Right lobe of liver (tissue), 4 donors: ENCODE results near the gene GNG11.
"Not testable (repeated sequence)": the region's sequence is repeated elsewhere in the genome, so short reads cannot be mapped to it uniquely, and the experiment has no call there.

Source experiments
- CTCF ChIP-seq, 4 donors: fragments of 200-600 bp in 3 of 4; fragments of 450-650 bp in 1 of 4; IDR thresholded peaks; one replicate each; pipeline versions ENCODE4 v1.5.1 to v1.8.0; 2016 to 2022; ENCODE audit warnings: antibody characterized with exemption in 4 of 4, mild to moderate bottlenecking in 2 of 4
- POLR2A ChIP-seq: fragments of 450-650 bp; IDR thresholded peaks from one replicate; pipeline ENCODE4 v1.6.1; 2017; ENCODE audit warnings: antibody characterized with exemption, mild to moderate bottlenecking
- donor health status: DM: no; HTN: no; CAD: no.
- donor health status: DM: no; HTN: no; CAD: no.
- donor health status: DM: no; HTN: yes; CAD: no.

DNA sequence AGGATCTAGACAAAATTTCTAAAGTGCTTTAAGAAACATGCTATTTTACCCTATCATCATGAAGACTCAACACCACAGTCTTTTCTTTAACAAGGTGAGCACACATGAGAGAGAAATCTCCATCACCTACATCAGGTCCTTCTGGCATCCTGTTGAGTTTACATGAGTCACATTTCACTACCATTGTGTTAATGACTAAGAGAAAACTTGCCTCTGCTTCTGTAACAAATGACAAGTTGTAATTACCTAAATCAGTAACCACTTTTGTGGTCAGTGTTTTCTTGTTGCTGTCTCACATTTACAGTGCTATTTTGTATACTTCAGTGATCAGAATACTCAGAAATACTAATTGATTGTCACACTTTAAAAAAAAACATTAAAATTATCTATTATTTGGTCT is 5.6 kb upstream of the GNG11 start:
- not testable (repeated sequence) for TF ChIP-seq CTCF (IDR thresholded peaks at IDR 0.05); POLR2A
